Astrocyte of the hippocampus (primary cell): ENCODE measurements around the gene TXNRD1.
"Not testable (repeated sequence)": the region's sequence is repeated elsewhere in the genome, so short reads cannot be mapped to it uniquely, and the experiment has no call there.

ENCODE experiments used
- DNase-seq: peaks from one replicate; pipeline ENCODE4 v3.0.0; 2011; ENCODE audit warnings: low read depth, low spot score

Gene TXNRD1

DNA sequence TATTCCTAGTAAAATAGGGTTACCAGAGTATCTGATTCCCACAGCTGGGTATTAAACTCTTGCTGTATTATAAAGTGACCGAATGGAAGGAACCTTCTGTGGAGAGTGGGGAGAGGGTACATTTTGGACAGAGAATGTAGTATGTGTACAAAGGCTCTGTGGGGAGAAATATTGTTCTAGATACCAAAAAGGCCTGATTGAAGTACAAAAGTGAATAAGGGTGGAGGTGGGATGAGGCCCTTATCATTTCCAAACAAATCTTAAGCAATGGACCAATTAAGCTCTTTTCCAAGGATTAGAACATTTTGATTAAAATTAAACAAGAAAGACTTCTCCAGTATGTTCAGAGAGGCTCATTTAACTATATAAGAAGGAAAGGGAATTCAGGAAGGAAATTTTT, 108.3 kb downstream of the TXNRD1 start:
- DNase-seq, result no peak

DNA sequence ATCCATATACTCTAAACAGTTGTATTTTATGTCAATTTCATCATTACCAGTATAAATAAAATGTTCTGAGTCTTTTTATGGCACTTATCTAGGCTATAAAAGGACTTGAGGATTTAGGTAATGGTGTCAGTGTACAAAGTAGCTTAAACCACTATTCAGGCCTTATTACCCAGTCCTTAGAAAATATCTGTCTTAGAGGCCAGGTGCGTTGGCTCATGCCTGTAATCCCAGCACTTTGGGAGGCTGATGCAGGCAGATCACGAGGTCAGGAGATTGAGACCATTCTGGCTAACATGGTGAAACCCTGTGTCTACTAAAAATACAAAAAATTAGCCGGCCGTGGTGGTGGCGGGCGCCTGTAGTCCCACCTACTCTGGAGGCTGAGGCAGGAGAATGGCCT, 112.7 kb downstream of the TXNRD1 start:
- not testable (repeated sequence) for DNase-seq

GRCh38 chr12:104328790-104329189, 113.2 kb downstream of the TXNRD1 start:
- no peak for DNase-seq

DNA sequence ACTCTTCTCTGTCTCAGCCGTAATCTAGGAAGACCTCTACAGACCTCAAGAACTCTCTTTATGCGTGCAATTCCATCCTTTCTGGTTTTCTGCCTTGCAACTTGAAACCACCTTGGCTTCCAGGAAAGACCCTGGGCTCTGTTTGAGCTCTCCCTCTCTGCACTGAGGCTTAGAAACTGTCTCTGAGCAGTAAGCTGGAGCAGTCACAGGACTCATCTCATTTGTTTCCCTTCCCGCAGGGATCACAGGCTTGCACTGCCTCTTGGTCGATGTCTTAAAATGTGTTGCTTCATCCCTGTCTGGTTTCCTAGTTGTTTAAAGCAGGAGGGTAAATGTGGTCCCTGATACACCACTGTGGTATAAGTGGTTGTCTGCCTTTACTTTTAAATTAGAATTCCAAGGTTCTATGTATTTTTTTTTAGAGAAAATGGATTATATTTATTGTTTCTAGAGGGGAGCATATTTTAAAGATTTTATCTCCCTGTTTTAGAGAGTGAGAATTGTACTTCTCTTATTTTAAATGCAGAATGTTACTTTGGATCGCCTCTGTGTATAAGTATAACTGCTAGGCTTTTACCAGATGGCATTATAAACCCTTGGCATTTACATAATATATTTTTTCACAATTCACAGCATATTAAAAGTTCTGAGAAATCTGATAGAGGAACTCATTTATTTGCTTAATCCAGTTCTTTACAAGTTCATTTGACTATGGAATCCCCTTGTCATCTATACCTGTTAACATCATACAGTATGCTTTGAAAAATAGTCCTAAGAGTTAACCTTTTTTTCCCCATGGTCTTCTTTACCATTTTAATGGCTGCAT, 114.3 kb downstream of the TXNRD1 start:
- DNase-seq, result no peak

GRCh38 chr12:104331376-104331775, 115.8 kb downstream of the TXNRD1 start:
- no peak for DNase-seq

DNA sequence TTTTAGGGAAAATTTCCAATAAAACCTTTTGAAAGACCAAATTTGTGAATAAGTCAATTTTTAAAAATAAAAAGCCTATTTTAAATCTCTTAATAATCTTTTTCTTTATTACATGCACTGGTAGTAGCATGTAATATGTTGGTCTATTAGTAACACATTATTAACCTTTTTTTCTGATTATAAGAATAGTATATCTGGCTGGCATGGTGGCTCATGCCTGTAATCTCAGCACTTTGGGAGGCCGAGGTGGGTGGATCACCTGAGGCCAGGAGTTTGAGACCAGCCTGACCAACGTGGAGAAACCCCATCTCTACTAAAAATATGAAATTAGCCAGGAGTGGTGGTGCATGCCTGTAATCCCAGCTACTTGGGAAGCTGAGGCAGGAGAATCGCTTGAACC, 116.7 kb downstream of the TXNRD1 start:
- DNase-seq, result not testable (repeated sequence)

GRCh38 chr12:104333692-104334255, 118.2 kb downstream of the TXNRD1 start:
- no peak for DNase-seq

DNA sequence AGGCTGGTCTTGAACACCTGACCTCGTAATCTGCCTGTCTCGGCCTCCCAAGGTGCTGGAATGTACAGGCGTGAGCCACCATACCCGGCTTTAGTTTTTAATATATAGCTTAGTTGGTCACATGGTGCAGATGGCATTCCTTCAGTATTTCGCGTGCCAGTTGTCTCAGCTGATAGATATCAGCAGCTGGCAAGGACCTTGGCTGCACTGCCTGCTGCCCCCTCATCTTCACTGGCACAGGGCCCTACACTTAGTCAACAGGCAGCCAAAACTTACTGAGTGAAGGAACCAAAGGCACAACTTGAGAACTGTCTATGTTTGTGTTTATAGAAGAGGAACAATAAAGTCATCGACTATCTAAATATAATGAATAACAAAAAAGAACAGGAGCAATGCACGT, 119.0 kb downstream of the TXNRD1 start:
- DNase-seq, result no peak

GRCh38 chr12:104336115-104336514, 120.5 kb downstream of the TXNRD1 start:
- DNase-seq, result no peak

GRCh38 chr12:104337030-104337558, 121.5 kb downstream of the TXNRD1 start:
- DNase-seq, result no peak

- DNase-seq, result peak; percentile 36
These were observed 124.1 kb downstream of the TXNRD1 start for GRCh38 chr12:104339663-104340062.

GRCh38 chr12:104340177-104340576, 124.6 kb downstream of the TXNRD1 start:
- peak; percentile 78 for DNase-seq

- DNase-seq, result peak; percentile 14
These were observed 125.5 kb downstream of the TXNRD1 start for GRCh38 chr12:104340925-104341611.

GRCh38 chr12:104342147-104342546, 126.6 kb downstream of the TXNRD1 start:
- no peak for DNase-seq

GRCh38 chr12:104342635-104343249, 127.2 kb downstream of the TXNRD1 start:
- no peak for DNase-seq

- no peak for DNase-seq
These were observed 129.1 kb downstream of the TXNRD1 start for GRCh38 chr12:104344682-104345081.

DNA sequence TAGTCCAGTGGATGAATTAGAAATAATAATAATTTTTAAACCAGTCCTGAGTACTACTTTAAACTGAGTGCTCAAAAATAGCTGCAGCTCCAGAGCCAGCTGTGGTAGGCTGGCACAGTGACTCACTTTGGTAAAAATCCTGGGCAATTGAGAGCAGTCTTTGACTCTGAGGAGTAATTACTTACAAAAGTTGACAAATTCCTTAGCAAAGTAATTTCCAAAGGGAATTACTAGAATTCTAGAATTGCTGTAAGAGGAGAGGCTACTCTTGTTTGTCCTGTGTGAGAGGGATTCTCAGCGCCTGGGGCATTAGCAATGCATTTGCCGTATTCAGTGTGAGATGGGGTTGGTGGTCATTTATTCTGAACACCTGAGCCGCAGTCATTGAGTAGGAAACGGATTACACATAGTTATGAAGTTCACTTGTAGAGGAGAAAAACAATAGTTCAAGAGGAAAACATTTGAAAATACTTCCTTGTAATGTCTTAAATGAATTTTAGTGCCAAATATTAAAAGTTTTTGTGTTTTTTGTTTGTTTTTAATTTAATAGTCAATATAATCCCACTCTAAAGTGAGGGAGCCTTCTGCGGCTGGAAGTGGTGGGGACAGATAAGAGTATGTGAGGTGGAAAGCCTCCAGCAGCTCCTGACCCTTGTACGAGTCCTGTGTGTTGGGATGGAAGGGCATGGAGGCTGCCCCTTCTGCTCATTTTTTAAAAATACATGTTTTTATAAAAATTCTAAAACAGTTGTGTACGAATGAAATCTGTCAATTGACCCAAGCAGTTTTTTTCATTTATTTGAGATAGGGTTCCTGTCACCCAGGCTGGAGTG, 129.9 kb downstream of the TXNRD1 start:
- DNase-seq, result peak; percentile 52

DNA sequence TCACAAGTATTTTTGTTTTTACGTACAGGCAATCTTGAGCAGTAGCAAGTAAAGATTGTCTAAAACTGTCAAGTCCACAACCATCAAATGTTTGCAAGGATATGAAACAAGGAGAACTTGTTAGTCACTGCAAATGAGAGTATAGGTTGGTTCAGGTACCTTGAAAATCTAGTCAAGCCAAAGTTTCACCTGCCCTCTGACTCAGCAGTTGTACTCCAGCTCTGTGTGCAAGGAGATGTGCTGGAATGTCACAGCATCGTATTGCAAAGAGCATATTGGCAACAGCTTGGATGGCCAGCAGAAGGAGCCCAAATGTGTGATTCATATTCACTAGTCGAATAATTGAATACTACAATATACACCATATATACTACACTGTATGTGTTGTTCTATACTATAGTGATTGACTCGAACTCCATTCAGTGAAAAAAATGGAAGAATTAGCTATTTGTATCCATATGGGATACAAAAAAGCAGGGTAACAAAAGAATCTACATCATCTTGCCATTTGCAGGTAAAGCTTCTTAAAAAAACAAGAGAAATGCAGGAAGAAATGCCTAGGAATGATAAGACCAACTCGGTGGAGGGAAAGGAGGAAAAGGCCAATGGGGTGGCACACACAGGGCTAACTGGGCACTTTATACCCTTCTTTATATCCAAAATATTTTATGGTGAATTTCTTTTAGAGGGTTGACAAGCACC, 131.9 kb downstream of the TXNRD1 start:
- peak; percentile 21 for DNase-seq

DNA sequence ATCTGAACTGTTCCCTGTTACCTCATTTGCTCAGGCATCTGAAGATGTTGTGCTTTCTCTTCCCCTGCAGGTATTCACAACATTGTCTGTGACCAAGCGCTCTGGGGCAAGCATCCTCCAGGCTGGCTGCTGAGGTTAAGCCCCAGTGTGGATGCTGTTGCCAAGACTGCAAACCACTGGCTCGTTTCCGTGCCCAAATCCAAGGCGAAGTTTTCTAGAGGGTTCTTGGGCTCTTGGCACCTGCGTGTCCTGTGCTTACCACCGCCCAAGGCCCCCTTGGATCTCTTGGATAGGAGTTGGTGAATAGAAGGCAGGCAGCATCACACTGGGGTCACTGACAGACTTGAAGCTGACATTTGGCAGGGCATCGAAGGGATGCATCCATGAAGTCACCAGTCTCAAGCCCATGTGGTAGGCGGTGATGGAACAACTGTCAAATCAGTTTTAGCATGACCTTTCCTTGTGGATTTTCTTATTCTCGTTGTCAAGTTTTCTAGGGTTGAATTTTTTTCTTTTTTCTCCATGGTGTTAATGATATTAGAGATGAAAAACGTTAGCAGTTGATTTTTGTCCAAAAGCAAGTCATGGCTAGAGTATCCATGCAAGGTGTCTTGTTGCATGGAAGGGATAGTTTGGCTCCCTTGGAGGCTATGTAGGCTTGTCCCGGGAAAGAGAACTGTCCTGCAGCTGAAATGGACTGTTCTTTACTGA, 132.9 kb downstream of the TXNRD1 start:
- DNase-seq, result no peak

- no peak for DNase-seq
These were observed 133.5 kb downstream of the TXNRD1 start for GRCh38 chr12:104348994-104349494.
